Retinal pigment epithelial cell (primary cell): Measurements from ENCODE around the gene MEGF9.

ENCODE experiments used
- DNase-seq: peaks from one replicate; pipeline ENCODE4 v3.0.0-alpha.2; 2010; ENCODE audit warnings: low read depth
- H3K4me3 ChIP-seq: 2 replicates; pipeline ENCODE4 v1.5.1; 2011; ENCODE audit warnings: mild to moderate bottlenecking, low read length, control low read depth, moderate library complexity
- CTCF ChIP-seq: conservative IDR thresholded peaks from 2 replicates; pipeline ENCODE4 v1.5.1; 2011; ENCODE audit warnings: low read depth, low read length, control low read depth, inconsistent platforms

Gene MEGF9

GRCh38 chr9:120741191-120741590 lies 26.9 kb upstream of the MEGF9 start:
- no peak for DNase-seq
- no peak for TF ChIP-seq CTCF
- H3K4me3 ChIP-seq, result no peak overlapping the region

- DNase-seq, result no peak
- no peak overlapping the region for H3K4me3 ChIP-seq
- no peak for TF ChIP-seq CTCF
These were observed 25.9 kb upstream of the MEGF9 start for GRCh38 chr9:120740132-120740531.

- no peak for DNase-seq
- no peak for TF ChIP-seq CTCF
- H3K4me3 ChIP-seq, result no peak overlapping the region
These were observed 23.3 kb upstream of the MEGF9 start for GRCh38 chr9:120737416-120738165.

GRCh38 chr9:120736881-120737280 lies 22.6 kb upstream of the MEGF9 start:
- no peak for TF ChIP-seq CTCF
- DNase-seq, result no peak

GRCh38 chr9:120735415-120736126 lies 21.3 kb upstream of the MEGF9 start:
- DNase-seq, result no peak
- H3K4me3 ChIP-seq, result no peak overlapping the region
- TF ChIP-seq CTCF, result no peak

More at GRCh38 chr9:120736881-120737280, 22.6 kb upstream of the MEGF9 start:
- H3K4me3 ChIP-seq, result no peak overlapping the region

- no peak for DNase-seq
- H3K4me3 ChIP-seq, result no peak overlapping the region
- no peak for TF ChIP-seq CTCF
These were observed 20.5 kb upstream of the MEGF9 start for GRCh38 chr9:120734607-120735410.
